Panc1 (cell line): ENCODE data around the gene SLC16A7. TPM values are rescaled to one million over a fixed set of nuclear protein-coding genes. Genes with fewer than 3 reads are reported as not detected.

Source experiments
- ATAC-seq: fragments of 200-7000 bp; cut with Tn5 transposase; 2 replicates; pipeline ENCODE4 v1.9.1; 2020; ENCODE audit warnings: mild to moderate bottlenecking, moderate library complexity
- BruUV-seq: library from RNA; stranded (reverse); fragments of 400-500 nt; replicated peaks from 2 replicates; lab custom pipeline; 2021; lab: Mats Ljungman, UMichigan
- CTCF ChIA-PET: fragments of 300-600 bp; sonication (Branson Sonifier 250); formaldehyde crosslinking; loops from one replicate; lab custom pipeline; 2022; ENCODE audit warnings: antibody characterized with exemption; lab: Charles Lee
- POLR2A ChIA-PET: fragments of 300-600 bp; sonication (Branson Sonifier 250); formaldehyde crosslinking; loops from one replicate; lab custom pipeline; 2022; ENCODE audit warnings: antibody characterized with exemption; lab: Charles Lee
- DNase-seq: peaks from one replicate; pipeline ENCODE4 v3.0.0-alpha.2; 2010; ENCODE audit warnings: low read depth, low spot score
- H3K27ac ChIP-seq: 2 replicates; pipeline ENCODE4 v1.5.1; 2011; ENCODE audit warnings: mild to moderate bottlenecking, low read length, inconsistent platforms
- H3K27me3 ChIP-seq: fragments of 200-500 bp; sonication (Bioruptor generic); 2 replicates; pipeline ENCODE4 v1.6.0; 2014; ENCODE audit warnings: low read length, inconsistent platforms; ENCODE audit not compliant: control insufficient read depth, insufficient read depth
- H3K36me3 ChIP-seq: fragments of 200-500 bp; sonication (Bioruptor generic); 2 replicates; pipeline ENCODE4 v1.5.1; 2014; ENCODE audit warnings: inconsistent platforms, mild to moderate bottlenecking, low read length, moderate library complexity; ENCODE audit not compliant: control insufficient read depth, insufficient read depth
- H3K4me1 ChIP-seq: 2 replicates; pipeline ENCODE4 v1.5.1; 2011; ENCODE audit warnings: inconsistent platforms, mild to moderate bottlenecking, low read length, moderate library complexity; ENCODE audit not compliant: control insufficient read depth, insufficient read depth
- H3K4me3 ChIP-seq, 2 experiments: 2 replicates each; pipeline ENCODE4 v1.5.1; 2011 to 2012; ENCODE audit warnings: low read depth in 2 of 2, low read length in 2 of 2, mild to moderate bottlenecking in 2 of 2, inconsistent platforms in 1 of 2, moderate library complexity in 1 of 2
- H3K9me3 ChIP-seq: fragments of 200-500 bp; sonication (Bioruptor generic); 2 replicates; pipeline ENCODE4 v1.5.1; 2014; ENCODE audit warnings: low read depth, mild to moderate bottlenecking, inconsistent platforms, low read length, moderate library complexity; ENCODE audit not compliant: control insufficient read depth, insufficient read depth
- POLR2AphosphoS5 ChIP-seq: IDR thresholded peaks from 2 replicates; pipeline ENCODE4 v1.6.1; 2012; ENCODE audit warnings: mild to moderate bottlenecking, low read depth, low read length, moderate library complexity
- SIN3A ChIP-seq: IDR thresholded peaks from 2 replicates; pipeline ENCODE4 v1.6.1; 2012; ENCODE audit warnings: low read depth, mild to moderate bottlenecking, low read length, moderate library complexity, borderline replicate concordance; ENCODE audit not compliant: insufficient read depth
- TCF7L2 ChIP-seq: IDR thresholded peaks from 2 replicates; pipeline ENCODE4 v1.6.1; 2011; ENCODE audit warnings: mild to moderate bottlenecking, low read depth, low read length, inconsistent platforms
- in situ Hi-C: cut with HindIII; loops from 2 replicates; pipeline ENCODE4 v1.10.0; 2016; ENCODE audit warnings: low sequenced_read_pairs, low pct_unique_long_range_greater_than_20kb
- intact Hi-C: fragments of 100-400 bp; cut with micrococcal nuclease; formaldehyde crosslinking; loops from one replicate; pipeline ENCODE4 v1.10.0; 2022; ENCODE audit not compliant: unreplicated experiment
- total RNA-seq: library from RNA; stranded (reverse); gene quantifications from one replicate; pipeline ENCODE4 v1.2.1, GENCODE V29; 2021; ENCODE audit not compliant: unreplicated experiment
- TF ChIP-seq, protein P1 (sequence below): fragments of 450-650 bp; IDR thresholded peaks from 2 replicates; pipeline ENCODE4 v1.5.1; 2017; ENCODE audit warnings: mild to moderate bottlenecking
- TF ChIP-seq, protein P2 (sequence below), 2 experiments: IDR thresholded peaks; 2 replicates each; pipeline ENCODE4 v1.6.1; 2011 to 2012; ENCODE audit warnings: low read depth in 2 of 2, control low read depth in 1 of 2, low read length in 1 of 2, mild to moderate bottlenecking in 1 of 2, moderate library complexity in 1 of 2; ENCODE audit not compliant: insufficient read depth in 1 of 2

The SLC16A7 gene
- total RNA-seq, 1 experiment from 2014 or later: 0.33 TPM

DNA sequence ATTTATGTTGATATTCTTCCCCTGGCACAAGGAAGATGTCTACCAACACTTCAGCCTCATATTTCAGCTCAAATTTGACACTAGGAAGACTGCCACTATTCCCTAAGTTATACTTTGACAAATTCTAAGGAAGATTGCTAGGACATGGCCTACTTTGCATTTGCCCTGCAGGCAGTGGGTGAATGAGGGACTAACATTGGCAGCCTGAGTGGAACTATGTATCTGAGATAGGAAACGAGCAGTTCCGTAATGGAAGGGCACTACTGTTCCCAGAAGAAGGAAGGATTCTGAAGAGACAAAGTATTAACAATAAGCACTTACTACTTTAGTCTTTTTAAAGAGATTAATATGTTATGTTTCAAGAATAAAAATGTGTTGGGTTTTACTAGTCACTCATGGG is 115.1 kb downstream of the SLC16A7 start:
- DNase-seq (no peak), ATAC-seq (no peak)
- TF ChIP-seq SIN3A (no peak), POLR2AphosphoS5 (no peak), TCF7L2 (no peak)
- TF ChIP-seq, protein P1, sequence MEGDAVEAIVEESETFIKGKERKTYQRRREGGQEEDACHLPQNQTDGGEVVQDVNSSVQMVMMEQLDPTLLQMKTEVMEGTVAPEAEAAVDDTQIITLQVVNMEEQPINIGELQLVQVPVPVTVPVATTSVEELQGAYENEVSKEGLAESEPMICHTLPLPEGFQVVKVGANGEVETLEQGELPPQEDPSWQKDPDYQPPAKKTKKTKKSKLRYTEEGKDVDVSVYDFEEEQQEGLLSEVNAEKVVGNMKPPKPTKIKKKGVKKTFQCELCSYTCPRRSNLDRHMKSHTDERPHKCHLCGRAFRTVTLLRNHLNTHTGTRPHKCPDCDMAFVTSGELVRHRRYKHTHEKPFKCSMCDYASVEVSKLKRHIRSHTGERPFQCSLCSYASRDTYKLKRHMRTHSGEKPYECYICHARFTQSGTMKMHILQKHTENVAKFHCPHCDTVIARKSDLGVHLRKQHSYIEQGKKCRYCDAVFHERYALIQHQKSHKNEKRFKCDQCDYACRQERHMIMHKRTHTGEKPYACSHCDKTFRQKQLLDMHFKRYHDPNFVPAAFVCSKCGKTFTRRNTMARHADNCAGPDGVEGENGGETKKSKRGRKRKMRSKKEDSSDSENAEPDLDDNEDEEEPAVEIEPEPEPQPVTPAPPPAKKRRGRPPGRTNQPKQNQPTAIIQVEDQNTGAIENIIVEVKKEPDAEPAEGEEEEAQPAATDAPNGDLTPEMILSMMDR: no peak
- TF ChIP-seq, protein P2, sequence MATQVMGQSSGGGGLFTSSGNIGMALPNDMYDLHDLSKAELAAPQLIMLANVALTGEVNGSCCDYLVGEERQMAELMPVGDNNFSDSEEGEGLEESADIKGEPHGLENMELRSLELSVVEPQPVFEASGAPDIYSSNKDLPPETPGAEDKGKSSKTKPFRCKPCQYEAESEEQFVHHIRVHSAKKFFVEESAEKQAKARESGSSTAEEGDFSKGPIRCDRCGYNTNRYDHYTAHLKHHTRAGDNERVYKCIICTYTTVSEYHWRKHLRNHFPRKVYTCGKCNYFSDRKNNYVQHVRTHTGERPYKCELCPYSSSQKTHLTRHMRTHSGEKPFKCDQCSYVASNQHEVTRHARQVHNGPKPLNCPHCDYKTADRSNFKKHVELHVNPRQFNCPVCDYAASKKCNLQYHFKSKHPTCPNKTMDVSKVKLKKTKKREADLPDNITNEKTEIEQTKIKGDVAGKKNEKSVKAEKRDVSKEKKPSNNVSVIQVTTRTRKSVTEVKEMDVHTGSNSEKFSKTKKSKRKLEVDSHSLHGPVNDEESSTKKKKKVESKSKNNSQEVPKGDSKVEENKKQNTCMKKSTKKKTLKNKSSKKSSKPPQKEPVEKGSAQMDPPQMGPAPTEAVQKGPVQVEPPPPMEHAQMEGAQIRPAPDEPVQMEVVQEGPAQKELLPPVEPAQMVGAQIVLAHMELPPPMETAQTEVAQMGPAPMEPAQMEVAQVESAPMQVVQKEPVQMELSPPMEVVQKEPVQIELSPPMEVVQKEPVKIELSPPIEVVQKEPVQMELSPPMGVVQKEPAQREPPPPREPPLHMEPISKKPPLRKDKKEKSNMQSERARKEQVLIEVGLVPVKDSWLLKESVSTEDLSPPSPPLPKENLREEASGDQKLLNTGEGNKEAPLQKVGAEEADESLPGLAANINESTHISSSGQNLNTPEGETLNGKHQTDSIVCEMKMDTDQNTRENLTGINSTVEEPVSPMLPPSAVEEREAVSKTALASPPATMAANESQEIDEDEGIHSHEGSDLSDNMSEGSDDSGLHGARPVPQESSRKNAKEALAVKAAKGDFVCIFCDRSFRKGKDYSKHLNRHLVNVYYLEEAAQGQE (IDR thresholded peaks at IDR 0.05; ENCODE audit: insufficient read depth in 1 of 2, low read depth in 2 of 2, low read length in 1 of 2): no peak
- CTCF ChIA-PET: no interaction called here
- Histone ChIP-seq H3K9me3 (no peaks in the 10 kb centered on the region), H3K27me3 (no peaks in the 10 kb centered on the region), H3K4me3 (no peak overlapping the region), H3K36me3 (no peaks in the 10 kb centered on the region), H3K4me1 (no peaks in the 10 kb centered on the region), H3K27ac (no peak overlapping the region)
- intact Hi-C loops: no loop called here
- in situ Hi-C loops: no loop called here
- POLR2A ChIA-PET: no interaction called here
- BruUV-seq: no TSS peak

DNA sequence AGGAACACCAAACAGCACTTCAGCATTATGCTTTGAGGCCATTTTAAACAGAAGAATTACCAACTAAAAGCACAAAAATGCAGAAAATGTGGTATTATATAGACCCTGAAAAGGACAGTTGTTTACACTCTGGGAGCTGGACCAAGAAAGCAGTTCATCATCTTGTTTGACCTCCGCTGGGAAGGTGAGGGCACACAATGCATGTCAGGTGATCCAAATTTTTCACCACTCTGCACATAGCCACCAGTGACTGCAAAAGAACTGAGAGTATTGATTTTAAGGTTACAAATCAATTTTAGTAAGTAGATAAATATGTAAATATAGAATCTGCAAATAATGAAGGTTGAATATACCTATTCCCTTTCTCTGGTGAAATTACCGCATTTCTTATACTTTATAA is 119.6 kb downstream of the SLC16A7 start:
- ChIA-PET POLR2A (no interaction called here), CTCF (no interaction called here)
- DNase-seq (no peak), ATAC-seq (no peak)
- Histone ChIP-seq H3K4me1 (no peaks in the 10 kb centered on the region), H3K9me3 (no peaks in the 10 kb centered on the region), H3K27me3 (no peaks in the 10 kb centered on the region), H3K36me3 (no peaks in the 10 kb centered on the region), H3K4me3 (no peak overlapping the region), H3K27ac (no peak overlapping the region)
- TF ChIP-seq POLR2AphosphoS5 (no peak), TCF7L2 (no peak), SIN3A (no peak)
- TF ChIP-seq, protein P1: no peak
- TF ChIP-seq, protein P2 (IDR thresholded peaks at IDR 0.05; ENCODE audit: insufficient read depth in 1 of 2, low read depth in 2 of 2, low read length in 1 of 2): no peak
- intact Hi-C loops (no loop called here), in situ Hi-C loops (no loop called here)
- no TSS peak for BruUV-seq
